Smooth muscle cell (in vitro differentiated cells): Measurements from ENCODE around the gene TRMT2A. TPM values are rescaled to one million over a fixed set of nuclear protein-coding genes. Genes with fewer than 3 reads are reported as not detected.

ENCODE experiments used
- DNase-seq: peaks from one replicate; lab custom pipeline; 2025; ENCODE audit not compliant: unreplicated experiment; lab: John Stamatoyannopoulos, UW
- H2AFZ ChIP-seq: fragments of 200-600 bp; sonication (generic); 2 replicates; pipeline ENCODE4 v1.6.0; 2016; ENCODE audit warnings: antibody characterized with exemption, low read depth, mild to moderate bottlenecking
- H3F3A ChIP-seq: fragments of 200-600 bp; sonication (generic); 2 replicates; pipeline ENCODE4 v1.6.0; 2017; ENCODE audit warnings: antibody characterized with exemption, low read depth
- H3K27ac ChIP-seq: fragments of 200-600 bp; sonication (generic); 2 replicates; pipeline ENCODE4 v1.5.1; 2016; ENCODE audit warnings: low read depth, mild to moderate bottlenecking
- H3K27me3 ChIP-seq: fragments of 200-600 bp; sonication (generic); 2 replicates; pipeline ENCODE4 v1.6.1; 2016; ENCODE audit warnings: low read depth, mild to moderate bottlenecking
- H3K36me3 ChIP-seq: fragments of 200-600 bp; sonication (generic); 2 replicates; pipeline ENCODE4 v1.5.1; 2016; ENCODE audit warnings: low read depth
- H3K4me1 ChIP-seq: fragments of 200-600 bp; sonication (generic); 2 replicates; pipeline ENCODE4 v1.5.1; 2016; ENCODE audit warnings: low read depth
- H3K4me2 ChIP-seq: fragments of 200-600 bp; sonication (generic); 2 replicates; pipeline ENCODE4 v1.6.0; 2016; ENCODE audit warnings: mild to moderate bottlenecking
- H3K4me3 ChIP-seq: fragments of 200-600 bp; sonication (generic); 2 replicates; pipeline ENCODE4 v1.5.1; 2016; ENCODE audit warnings: mild to moderate bottlenecking
- H3K79me2 ChIP-seq: fragments of 200-600 bp; sonication (generic); 2 replicates; pipeline ENCODE4 v1.6.0; 2016; ENCODE audit warnings: low read depth, mild to moderate bottlenecking
- H3K9ac ChIP-seq: fragments of 200-600 bp; sonication (generic); 2 replicates; pipeline ENCODE4 v1.6.0; 2016; ENCODE audit warnings: low read depth
- H3K9me3 ChIP-seq: fragments of 200-600 bp; sonication (generic); replicated peaks from 2 replicates; pipeline ENCODE4 v1.5.1; 2016; ENCODE audit warnings: low read depth
- H4K20me1 ChIP-seq: fragments of 200-600 bp; sonication (generic); 2 replicates; pipeline ENCODE4 v1.6.0; 2016; ENCODE audit warnings: low read depth
- WGBS: methylation state at CpG from one replicate; pipeline ENCODE4 v1.1.7; 2016; ENCODE audit warnings: low lambda C conversion rate; 5-methylcytosine and 5-hydroxymethylcytosine counted together
- polyA plus RNA-seq: library from polyadenylated mRNA; unstranded; fragments of >200 nt; fragmentation: Nextera tagmentation; extraction: Ambion mirVana; gene quantifications from 2 replicates; pipeline ENCODE4 v1.2.1, GENCODE V29; 2016
- total RNA-seq: library from RNA; depleted of rRNA; stranded (reverse); fragments of >200 nt; gene quantifications from 2 replicates; pipeline ENCODE4 v1.2.3, GENCODE V29; 2014
- TF ChIP-seq, protein P1 (sequence below): fragments of 200-600 bp; sonication (generic); IDR thresholded peaks from 2 replicates; pipeline ENCODE4 v1.5.1; 2017; ENCODE audit warnings: borderline replicate concordance, mild to moderate bottlenecking, antibody characterized with exemption; ENCODE audit not compliant: insufficient read depth, poor library complexity, severe bottlenecking

Gene TRMT2A
- total and polyA plus RNA-seq, 2 experiments from 2014 or later: 21.1 to 32.1 TPM

DNA sequence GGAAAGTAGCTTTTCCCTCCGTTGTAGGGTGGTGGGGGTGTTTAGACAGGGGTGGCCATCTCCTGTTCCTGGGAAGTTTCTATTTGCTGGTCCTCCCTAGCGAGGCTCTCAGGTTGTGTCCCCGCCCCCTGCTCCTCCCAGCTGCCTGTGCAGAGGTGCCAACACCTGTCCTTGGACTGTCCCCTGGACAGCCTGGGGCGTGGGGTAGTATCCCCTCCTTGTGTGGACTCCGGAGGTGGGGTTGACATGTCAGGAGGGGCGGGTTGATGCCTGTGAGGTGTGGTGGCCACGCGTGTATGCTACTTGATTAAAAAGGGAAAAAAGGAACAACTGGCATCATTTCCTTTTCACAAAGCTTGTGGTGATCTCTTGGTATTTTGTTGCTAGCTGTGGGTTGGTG, 15.4 kb downstream of the TRMT2A start:
- no peaks in the 10 kb centered on the region for H3F3A ChIP-seq
- DNase-seq: no peak
- H3K9ac ChIP-seq: no peak overlapping the region
- peaks cover 33% of the 10 kb centered on the region for H3K79me2 ChIP-seq
- H3K9me3 ChIP-seq: no peaks in the 10 kb centered on the region
- H3K4me1 ChIP-seq: no peaks in the 10 kb centered on the region
- whole genome bisulfite sequencing: 98% methylated on average over 8 of the region's 8 CpGs
- H3K36me3 ChIP-seq: peaks cover 18% of the 10 kb centered on the region
- H4K20me1 ChIP-seq: peaks cover 68% of the 10 kb centered on the region
- no peak overlapping the region for H3K4me2 ChIP-seq
- TF ChIP-seq, protein P1, sequence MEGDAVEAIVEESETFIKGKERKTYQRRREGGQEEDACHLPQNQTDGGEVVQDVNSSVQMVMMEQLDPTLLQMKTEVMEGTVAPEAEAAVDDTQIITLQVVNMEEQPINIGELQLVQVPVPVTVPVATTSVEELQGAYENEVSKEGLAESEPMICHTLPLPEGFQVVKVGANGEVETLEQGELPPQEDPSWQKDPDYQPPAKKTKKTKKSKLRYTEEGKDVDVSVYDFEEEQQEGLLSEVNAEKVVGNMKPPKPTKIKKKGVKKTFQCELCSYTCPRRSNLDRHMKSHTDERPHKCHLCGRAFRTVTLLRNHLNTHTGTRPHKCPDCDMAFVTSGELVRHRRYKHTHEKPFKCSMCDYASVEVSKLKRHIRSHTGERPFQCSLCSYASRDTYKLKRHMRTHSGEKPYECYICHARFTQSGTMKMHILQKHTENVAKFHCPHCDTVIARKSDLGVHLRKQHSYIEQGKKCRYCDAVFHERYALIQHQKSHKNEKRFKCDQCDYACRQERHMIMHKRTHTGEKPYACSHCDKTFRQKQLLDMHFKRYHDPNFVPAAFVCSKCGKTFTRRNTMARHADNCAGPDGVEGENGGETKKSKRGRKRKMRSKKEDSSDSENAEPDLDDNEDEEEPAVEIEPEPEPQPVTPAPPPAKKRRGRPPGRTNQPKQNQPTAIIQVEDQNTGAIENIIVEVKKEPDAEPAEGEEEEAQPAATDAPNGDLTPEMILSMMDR: no peak
- H3K4me3 ChIP-seq: no peak overlapping the region
- no peak overlapping the region for H3K27ac ChIP-seq
- no peak overlapping the region for H2AFZ ChIP-seq
- no peaks in the 10 kb centered on the region for H3K27me3 ChIP-seq

DNA sequence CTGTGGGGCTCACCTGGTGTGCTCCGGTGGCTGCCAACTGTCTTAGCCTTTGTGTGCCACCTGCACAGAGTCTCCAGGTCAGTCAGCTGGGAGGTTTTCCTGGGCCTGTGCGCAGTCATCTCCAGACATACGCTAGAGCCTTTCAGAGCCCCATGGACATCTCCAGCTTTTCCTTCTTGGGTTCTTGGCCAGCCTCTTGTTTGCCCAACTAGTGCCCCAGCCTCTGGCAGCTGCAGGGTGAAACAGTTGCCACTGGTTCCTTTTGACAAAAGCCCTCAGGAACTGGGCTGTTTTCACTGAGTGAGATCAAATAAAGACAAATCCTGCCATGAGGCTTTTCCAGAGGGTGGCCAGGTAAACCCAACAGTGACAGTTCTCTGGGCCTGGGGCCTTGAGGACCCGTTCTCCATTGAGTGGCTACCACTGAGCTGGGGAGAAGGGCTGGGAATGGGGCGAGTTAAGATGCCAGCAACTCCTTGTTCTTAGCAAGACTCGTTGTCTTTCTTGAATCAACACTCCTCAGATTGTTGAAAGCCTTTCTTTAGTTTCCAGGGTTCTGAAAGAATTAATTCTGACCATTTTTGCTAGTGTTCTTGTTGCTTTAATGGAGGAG, 17.8 kb downstream of the TRMT2A start:
- no peaks in the 10 kb centered on the region for H3K9me3 ChIP-seq
- peaks cover 41% of the 10 kb centered on the region for H3K36me3 ChIP-seq
- H3K4me1 ChIP-seq: no peaks in the 10 kb centered on the region
- H3K27me3 ChIP-seq: no peaks in the 10 kb centered on the region
- H4K20me1 ChIP-seq: peaks cover 49% of the 10 kb centered on the region
- no peak for DNase-seq
- H3K9ac ChIP-seq: no peak overlapping the region
- over 99% methylated on average over 6 of the region's 6 CpGs for WGBS
- TF ChIP-seq, protein P1: no peak
- peaks cover 41% of the 10 kb centered on the region for H3K79me2 ChIP-seq
- no peak overlapping the region for H3K4me2 ChIP-seq
- H3F3A ChIP-seq: no peaks in the 10 kb centered on the region
- H2AFZ ChIP-seq: no peak overlapping the region
- no peak overlapping the region for H3K27ac ChIP-seq
- H3K4me3 ChIP-seq: no peak overlapping the region

DNA sequence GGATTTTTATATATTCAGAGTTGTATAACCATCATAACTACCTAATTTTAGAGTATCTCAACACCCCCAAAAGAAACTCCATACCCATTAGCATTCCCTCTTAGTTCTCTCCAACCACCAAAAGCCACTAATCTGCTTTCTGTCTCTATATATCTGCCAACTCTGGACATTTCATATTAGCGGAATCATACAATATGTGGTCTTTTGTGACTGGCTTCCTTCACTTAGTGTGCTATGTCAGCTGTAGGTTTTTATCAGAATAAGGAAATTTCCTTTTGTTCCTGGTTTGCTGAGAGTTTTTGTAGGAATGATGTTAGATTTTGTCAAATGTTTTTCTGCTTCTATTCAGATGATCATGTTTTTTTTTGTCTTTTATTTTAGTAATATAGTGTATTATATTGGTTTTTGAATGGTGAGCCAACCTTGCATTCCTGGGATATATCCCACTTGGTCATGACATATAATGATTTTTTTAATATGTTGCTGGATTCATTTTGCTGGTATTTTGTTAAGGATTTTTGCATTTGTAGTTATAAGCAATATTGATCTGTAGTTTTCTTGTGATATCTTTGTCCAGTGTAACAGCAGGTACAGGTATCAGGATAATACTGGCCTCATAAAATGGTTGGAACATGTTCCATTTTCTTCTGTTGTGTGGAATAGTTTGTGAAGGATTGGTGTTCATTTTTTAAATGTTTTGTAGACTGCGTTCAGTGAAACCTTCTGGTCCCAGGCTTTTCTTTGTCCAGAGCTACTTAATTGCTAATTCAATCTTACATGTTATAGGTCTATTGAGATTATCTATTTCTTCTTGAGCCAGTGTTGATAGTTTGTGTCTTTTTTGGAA, 20.2 kb downstream of the TRMT2A start:
- Histone ChIP-seq H3K4me1 (no peaks in the 10 kb centered on the region), H3K9me3 (no peaks in the 10 kb centered on the region), H3K4me2 (no peak overlapping the region), H3K4me3 (no peak overlapping the region), H3K36me3 (peaks cover 32% of the 10 kb centered on the region), H3K27me3 (no peaks in the 10 kb centered on the region), H3K79me2 (peaks cover 24% of the 10 kb centered on the region), H4K20me1 (peaks cover 29% of the 10 kb centered on the region), H3K9ac (no peak overlapping the region), H3K27ac (no peak overlapping the region), H2AFZ (no peak overlapping the region), H3F3A (no peaks in the 10 kb centered on the region)
- DNase-seq: no peak
- TF ChIP-seq, protein P1: no peak
- WGBS: 97% methylated on average over 2 of the region's 2 CpGs
